ENCODE measurements around the gene P3H2.

Gene P3H2

GRCh38 chr3:190019844-190020243, 100.9 kb downstream of the P3H2 start:
- H3K36me3 ChIP-seq (ENCODE audit: control insufficient read depth, insufficient read depth, low read length) = no peaks in the 10 kb centered on the region
- no peak overlapping the region for H3K4me3 ChIP-seq (ENCODE audit: extremely low read depth, insufficient read depth, low read length, poor library complexity, severe bottlenecking)
- H3K27ac ChIP-seq (ENCODE audit: low read depth, low read length, severe bottlenecking) = no peak overlapping the region
- no peaks in the 10 kb centered on the region for H3K9me3 ChIP-seq (ENCODE audit: control insufficient read depth, low read length)
- peaks cover 27% of the 10 kb centered on the region for H3K4me1 ChIP-seq (ENCODE audit: control insufficient read depth, insufficient read depth, low read length, poor library complexity, severe bottlenecking)
- 85 to 88% methylated on average over 1 of the region's 2 CpGs for WGBS, 2 experiments (ENCODE audit: insufficient coverage in 2 of 2)

GRCh38 chr3:190019006-190019405, 101.7 kb downstream of the P3H2 start:
- Histone ChIP-seq H3K4me1 (ENCODE audit: control insufficient read depth, insufficient read depth, low read length, poor library complexity, severe bottlenecking) (peaks cover 27% of the 10 kb centered on the region), H3K36me3 (ENCODE audit: control insufficient read depth, insufficient read depth, low read length) (no peaks in the 10 kb centered on the region), H3K27ac (ENCODE audit: low read depth, low read length, severe bottlenecking) (no peak overlapping the region), H3K9me3 (ENCODE audit: control insufficient read depth, low read length) (no peaks in the 10 kb centered on the region), H3K4me3 (ENCODE audit: extremely low read depth, insufficient read depth, low read length, poor library complexity, severe bottlenecking) (no peak overlapping the region)
- 50 to 83% methylated on average over 1 of the region's 2 CpGs for WGBS, 2 experiments (ENCODE audit: insufficient coverage in 2 of 2)

GRCh38 chr3:190018460-190018859, 102.2 kb downstream of the P3H2 start:
- Histone ChIP-seq H3K4me1 (ENCODE audit: control insufficient read depth, insufficient read depth, low read length, poor library complexity, severe bottlenecking) (peaks cover 32% of the 10 kb centered on the region), H3K4me3 (ENCODE audit: extremely low read depth, insufficient read depth, low read length, poor library complexity, severe bottlenecking) (no peak overlapping the region), H3K36me3 (ENCODE audit: control insufficient read depth, insufficient read depth, low read length) (no peaks in the 10 kb centered on the region), H3K9me3 (ENCODE audit: control insufficient read depth, low read length) (no peaks in the 10 kb centered on the region), H3K27ac (ENCODE audit: low read depth, low read length, severe bottlenecking) (no peak overlapping the region)
- WGBS, 2 experiments (ENCODE audit: insufficient coverage in 2 of 2) = no CpG with 5 or more reads among the region's 1 CpG

- no peak overlapping the region for H3K27ac ChIP-seq (ENCODE audit: low read depth, low read length, severe bottlenecking)
- WGBS, 2 experiments (ENCODE audit: insufficient coverage in 2 of 2) = 76 to 80% methylated on average over 2 to 3 of the region's 6 CpGs
Observed at GRCh38 chr3:190017521-190018288, 103.0 kb downstream of the P3H2 start.

DNA sequence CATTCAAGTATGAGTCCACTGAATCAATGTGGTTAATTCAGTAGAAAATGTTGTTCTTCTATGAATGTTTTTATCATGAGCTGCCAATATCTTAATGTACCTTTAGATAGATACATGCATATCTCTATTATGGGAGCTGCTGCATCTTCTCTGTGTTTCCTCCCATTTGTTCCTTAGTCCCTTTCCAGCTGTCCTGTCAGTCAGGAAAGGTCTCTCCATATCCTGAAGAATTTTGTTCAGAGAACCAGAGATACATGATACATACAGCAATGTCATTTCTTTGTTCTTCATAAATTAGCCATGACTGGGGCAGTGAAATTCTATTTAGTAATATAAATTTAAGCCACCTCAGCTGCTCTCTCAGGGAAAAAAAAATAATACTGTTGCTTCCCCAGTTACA, 103.7 kb downstream of the P3H2 start:
- no peak overlapping the region for H3K27ac ChIP-seq (ENCODE audit: low read depth, low read length, severe bottlenecking)
- H3K9me3 ChIP-seq (ENCODE audit: control insufficient read depth, low read length) = no peaks in the 10 kb centered on the region

More at GRCh38 chr3:190017521-190018288, 103.0 kb downstream of the P3H2 start:
- Histone ChIP-seq H3K9me3 (ENCODE audit: control insufficient read depth, low read length) (no peaks in the 10 kb centered on the region), H3K4me3 (ENCODE audit: extremely low read depth, insufficient read depth, low read length, poor library complexity, severe bottlenecking) (no peak overlapping the region), H3K4me1 (ENCODE audit: control insufficient read depth, insufficient read depth, low read length, poor library complexity, severe bottlenecking) (peaks cover 39% of the 10 kb centered on the region), H3K36me3 (ENCODE audit: control insufficient read depth, insufficient read depth, low read length) (no peaks in the 10 kb centered on the region)

DNA sequence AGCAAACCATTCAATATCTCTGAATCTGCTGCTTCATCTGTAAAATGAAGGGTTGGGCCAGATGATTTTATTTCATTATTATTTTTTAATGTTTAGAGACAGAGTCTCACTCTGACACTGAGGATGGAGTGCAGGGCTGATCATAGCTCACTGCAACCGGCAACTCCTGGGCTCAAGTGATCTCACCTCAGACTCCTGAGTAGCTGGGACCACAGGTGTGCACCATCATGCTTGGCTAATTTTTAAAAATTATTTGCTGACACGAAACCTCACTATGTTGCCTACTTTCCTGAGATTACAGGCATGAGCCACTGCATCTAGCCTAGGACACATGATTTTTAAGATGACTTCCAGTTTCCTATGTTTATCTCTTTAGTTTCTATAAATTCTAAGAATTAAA, 105.8 kb downstream of the P3H2 start:
- H3K9me3 ChIP-seq (ENCODE audit: control insufficient read depth, low read length) = no peaks in the 10 kb centered on the region
- H3K4me3 ChIP-seq (ENCODE audit: extremely low read depth, insufficient read depth, low read length, poor library complexity, severe bottlenecking) = no peak overlapping the region
- peaks cover 53% of the 10 kb centered on the region for H3K4me1 ChIP-seq (ENCODE audit: control insufficient read depth, insufficient read depth, low read length, poor library complexity, severe bottlenecking)
- no peak overlapping the region for H3K27ac ChIP-seq (ENCODE audit: low read depth, low read length, severe bottlenecking)
- WGBS, 2 experiments (ENCODE audit: insufficient coverage in 2 of 2) = 85 to 88% methylated on average over 2 of the region's 2 CpGs
- no peaks in the 10 kb centered on the region for H3K36me3 ChIP-seq (ENCODE audit: control insufficient read depth, insufficient read depth, low read length)

More for the DNA sequence above, 103.7 kb downstream of the P3H2 start:
- H3K4me3 ChIP-seq (ENCODE audit: extremely low read depth, insufficient read depth, low read length, poor library complexity, severe bottlenecking) = no peak overlapping the region
- peaks cover 44% of the 10 kb centered on the region for H3K4me1 ChIP-seq (ENCODE audit: control insufficient read depth, insufficient read depth, low read length, poor library complexity, severe bottlenecking)
- H3K36me3 ChIP-seq (ENCODE audit: control insufficient read depth, insufficient read depth, low read length) = no peaks in the 10 kb centered on the region

DNA sequence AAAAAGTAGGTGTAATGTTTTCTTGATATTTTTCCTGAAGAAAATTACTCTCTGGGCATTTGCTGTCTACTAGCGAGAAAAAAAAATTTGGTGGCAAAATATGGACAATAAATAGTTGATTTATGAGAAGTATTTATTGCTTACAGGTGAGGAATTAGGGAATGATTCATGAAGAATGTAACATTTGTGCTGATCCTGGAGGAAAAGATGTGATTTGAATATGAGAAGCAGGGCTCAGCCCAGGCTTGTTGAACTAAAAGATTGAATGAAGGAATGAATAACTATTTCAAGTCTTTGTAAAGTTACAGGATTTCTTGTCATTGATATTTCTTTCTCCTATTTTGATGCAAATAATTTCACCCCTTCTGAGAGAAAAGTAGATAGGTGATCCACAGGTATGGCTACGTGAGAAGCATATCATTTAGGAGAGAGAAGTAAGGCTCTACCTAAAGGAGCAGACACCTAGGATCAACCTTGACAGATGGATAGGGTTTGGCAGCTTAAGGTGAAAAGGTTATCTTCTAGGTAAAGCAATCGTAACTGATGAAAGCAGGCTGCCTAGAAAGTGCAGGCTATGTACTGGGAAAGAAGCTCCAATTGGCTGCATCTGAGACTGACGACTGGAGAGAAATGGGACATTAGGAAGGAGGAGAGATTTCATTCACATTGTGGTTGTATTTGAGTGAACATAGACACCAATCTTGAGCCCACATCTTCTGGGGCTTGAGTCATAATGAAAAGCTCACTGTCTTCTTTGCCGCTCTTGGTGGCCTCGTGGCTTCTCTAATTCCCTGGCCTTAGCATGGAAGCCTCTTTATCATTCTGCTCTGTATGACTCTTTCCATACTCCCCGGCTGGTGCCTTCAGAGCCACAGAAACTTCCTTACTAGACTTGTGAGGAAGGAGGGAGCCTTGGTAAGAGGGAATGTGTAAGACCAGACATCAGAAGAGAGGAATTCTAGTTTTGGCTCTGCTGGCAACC, 106.5 kb downstream of the P3H2 start:
- H3K36me3 ChIP-seq (ENCODE audit: control insufficient read depth, insufficient read depth, low read length) = no peaks in the 10 kb centered on the region
- 73 to 81% methylated on average over 4 to 6 of the region's 7 CpGs for WGBS, 2 experiments (ENCODE audit: insufficient coverage in 2 of 2)
- peaks cover 50% of the 10 kb centered on the region for H3K4me1 ChIP-seq (ENCODE audit: control insufficient read depth, insufficient read depth, low read length, poor library complexity, severe bottlenecking)
- no peaks in the 10 kb centered on the region for H3K9me3 ChIP-seq (ENCODE audit: control insufficient read depth, low read length)
- no peak overlapping the region for H3K4me3 ChIP-seq (ENCODE audit: extremely low read depth, insufficient read depth, low read length, poor library complexity, severe bottlenecking)
- H3K27ac ChIP-seq (ENCODE audit: low read depth, low read length, severe bottlenecking) = peak overlapping the region; percentile 30

GRCh38 chr3:190012784-190013183, 107.9 kb downstream of the P3H2 start:
- WGBS, 2 experiments (ENCODE audit: insufficient coverage in 2 of 2) = 85 to 94% methylated on average over 4 to 5 of the region's 6 CpGs
- Histone ChIP-seq H3K27ac (ENCODE audit: low read depth, low read length, severe bottlenecking) (peak overlapping the region; percentile 84), H3K4me3 (ENCODE audit: extremely low read depth, insufficient read depth, low read length, poor library complexity, severe bottlenecking) (no peak overlapping the region), H3K36me3 (ENCODE audit: control insufficient read depth, insufficient read depth, low read length) (no peaks in the 10 kb centered on the region), H3K4me1 (ENCODE audit: control insufficient read depth, insufficient read depth, low read length, poor library complexity, severe bottlenecking) (peaks cover 47% of the 10 kb centered on the region), H3K9me3 (ENCODE audit: control insufficient read depth, low read length) (no peaks in the 10 kb centered on the region)

DNA sequence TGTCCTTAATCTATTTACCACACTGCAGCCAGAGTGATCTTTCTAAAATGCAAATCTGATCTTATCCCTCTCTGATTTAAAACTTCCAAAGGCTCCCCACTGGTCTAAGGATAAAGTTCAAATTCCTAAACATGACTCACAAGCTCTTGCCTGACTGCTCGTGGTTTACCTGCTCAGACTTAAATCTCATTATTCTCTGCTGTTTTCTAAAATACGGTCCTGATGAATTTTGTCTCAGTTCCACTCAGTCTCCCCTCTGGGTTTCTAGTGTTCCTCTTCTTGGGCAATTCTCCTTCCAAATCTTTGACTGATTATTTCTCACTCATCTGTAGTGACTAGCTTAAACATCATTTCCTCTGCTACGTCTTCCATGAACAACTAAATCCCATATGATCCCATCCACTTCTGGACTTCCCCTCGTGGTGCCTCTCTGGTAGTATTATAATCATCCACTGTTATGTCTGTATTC, 108.3 kb downstream of the P3H2 start:
- no peak overlapping the region for H3K4me3 ChIP-seq (ENCODE audit: extremely low read depth, insufficient read depth, low read length, poor library complexity, severe bottlenecking)
- 25 to 29% methylated on average over 3 to 4 of the region's 4 CpGs for WGBS, 2 experiments (ENCODE audit: insufficient coverage in 2 of 2)
- no peaks in the 10 kb centered on the region for H3K36me3 ChIP-seq (ENCODE audit: control insufficient read depth, insufficient read depth, low read length)
- peaks cover 44% of the 10 kb centered on the region for H3K4me1 ChIP-seq (ENCODE audit: control insufficient read depth, insufficient read depth, low read length, poor library complexity, severe bottlenecking)
- peak overlapping the region; percentile 84 for H3K27ac ChIP-seq (ENCODE audit: low read depth, low read length, severe bottlenecking)
- H3K9me3 ChIP-seq (ENCODE audit: control insufficient read depth, low read length) = no peaks in the 10 kb centered on the region

DNA sequence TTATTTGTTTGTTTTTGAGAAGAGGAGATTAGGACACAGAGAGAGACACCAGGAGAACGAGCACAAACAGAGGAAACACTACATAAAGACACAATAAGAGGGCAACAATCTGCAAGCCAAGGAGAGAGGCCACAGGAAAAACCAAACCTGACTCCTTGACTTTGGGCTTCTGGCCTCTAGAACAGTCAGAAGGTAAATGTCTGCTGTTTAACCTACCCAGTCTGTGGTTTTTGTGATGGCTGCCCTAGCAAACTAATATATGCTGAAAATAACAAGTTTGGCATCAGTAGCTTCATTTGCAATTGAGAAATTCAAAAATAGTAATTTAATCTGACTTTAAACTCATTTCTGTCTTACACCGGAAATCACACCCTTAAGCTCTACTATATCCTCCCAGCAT, 110.2 kb downstream of the P3H2 start:
- H3K4me1 ChIP-seq (ENCODE audit: control insufficient read depth, insufficient read depth, low read length, poor library complexity, severe bottlenecking) = peaks cover 42% of the 10 kb centered on the region
- H3K27ac ChIP-seq (ENCODE audit: low read depth, low read length, severe bottlenecking) = no peak overlapping the region
- no peak overlapping the region for H3K4me3 ChIP-seq (ENCODE audit: extremely low read depth, insufficient read depth, low read length, poor library complexity, severe bottlenecking)
- no peaks in the 10 kb centered on the region for H3K9me3 ChIP-seq (ENCODE audit: control insufficient read depth, low read length)
- 86% methylated on average over 2 of the region's 2 CpGs; no CpG with 5 or more reads in 1 of the 2 experiments for WGBS, 2 experiments (ENCODE audit: insufficient coverage in 2 of 2)
- H3K36me3 ChIP-seq (ENCODE audit: control insufficient read depth, insufficient read depth, low read length) = no peaks in the 10 kb centered on the region

All from mesodermal cell (in vitro differentiated cells).